ENCODE data around the gene GRPEL2. TPM values are rescaled to one million over a fixed set of nuclear protein-coding genes. Genes with fewer than 3 reads are reported as not detected.

The GRPEL2 gene
- total RNA-seq = 33.8 TPM

GRCh38 chr5:149345147-149345891 is at the start of gene GRPEL2:
Gene GRPEL2 (plus strand): TSS chr5:149345499. CDS start chr5:149345540, 41 bp downstream.

GRCh38 chr5:149357370-149358293 is 12.3 kb downstream of the GRPEL2 start, which contains the start of gene PCYOX1L:
Gene PCYOX1L (plus strand): TSS chr5:149358046. CDS start chr5:149358069, 23 bp downstream.

DNA sequence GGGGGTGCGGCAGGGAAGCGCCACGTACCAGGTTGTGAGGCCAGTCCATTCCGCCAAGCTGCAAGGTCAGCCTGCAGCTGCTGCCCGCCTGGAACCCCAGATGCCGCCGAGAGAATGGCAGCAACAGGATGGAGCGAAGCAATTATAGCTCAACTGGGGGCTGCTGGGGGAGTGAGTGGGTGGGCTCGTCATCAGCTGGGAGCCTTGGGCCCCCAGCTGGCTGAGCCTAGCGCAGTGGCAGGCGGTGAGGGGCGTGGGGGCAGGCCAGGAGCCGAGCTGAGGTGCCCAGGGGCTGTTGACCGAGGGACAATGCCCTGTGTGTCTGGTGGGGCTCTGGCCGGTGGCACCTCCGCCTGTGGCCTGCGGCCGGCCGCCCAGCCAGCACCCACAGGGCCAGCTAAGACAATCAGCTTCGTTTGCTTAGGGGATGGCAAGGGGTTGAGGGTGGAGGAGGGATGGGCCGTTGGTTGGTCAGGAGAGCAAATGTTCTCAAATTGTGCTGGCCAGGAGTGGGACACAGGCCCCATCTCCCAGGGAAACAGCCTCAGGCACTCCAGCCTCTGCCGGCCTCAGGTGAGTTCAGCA is 34.0 kb downstream of the GRPEL2 start, which contains the start of gene IL17B:
Gene IL17B, minus strand, starts transcription at position 116 of the 585 bp plus-strand sequence. Its CDS starts 67 bp downstream, at position 49.

Other genes starting within 250 kb of the GRPEL2 start
- gene ABLIM3, start 204.0 kb upstream of the GRPEL2 start, total RNA-seq = 19.4 TPM
- 5.9 TPM for gene AFAP1L1, start 73.6 kb upstream of the GRPEL2 start, total RNA-seq
- 13.1 TPM for gene PCYOX1L, start 12.5 kb downstream of the GRPEL2 start, total RNA-seq
- not detected for gene IL17B, start 33.8 kb downstream of the GRPEL2 start, total RNA-seq
- 387 TPM for gene CSNK1A1, start 205.9 kb downstream of the GRPEL2 start, total RNA-seq
- 1.3 TPM for gene ARHGEF37, start 236.0 kb downstream of the GRPEL2 start, total RNA-seq

Data from parietal lobe (tissue), 1 donor.